ENCODE measurements around the gene DBNDD1.
"Not testable (repeated sequence)": the region's sequence is repeated elsewhere in the genome, so short reads cannot be mapped to it uniquely, and the experiment has no call there.

Gene DBNDD1

DNA sequence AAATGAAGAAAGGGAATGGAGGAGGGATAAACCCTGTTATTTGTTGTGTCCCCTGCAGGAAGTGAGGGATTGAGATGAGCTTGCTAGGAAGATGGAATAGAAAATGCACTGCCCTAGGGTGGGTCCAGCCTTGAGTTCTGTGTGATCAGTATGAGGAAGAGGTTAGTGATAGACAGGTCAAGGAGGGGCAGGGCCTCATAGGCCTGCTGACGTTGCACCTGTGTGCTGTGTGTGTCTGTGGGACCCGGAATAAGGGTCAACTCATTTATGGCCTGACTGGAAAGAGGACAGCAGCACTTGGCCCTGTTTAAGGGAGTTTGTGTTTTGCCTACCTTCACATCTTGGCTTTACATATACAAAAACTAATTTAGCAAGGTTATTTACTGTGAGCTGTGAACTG lies 44.4 kb downstream of the DBNDD1 start:
- no peak overlapping the region for H3K4me3 ChIP-seq (ENCODE audit: low read depth, low read length)
- no peak for DNase-seq (ENCODE audit: low read depth)
- TF ChIP-seq, protein P1, sequence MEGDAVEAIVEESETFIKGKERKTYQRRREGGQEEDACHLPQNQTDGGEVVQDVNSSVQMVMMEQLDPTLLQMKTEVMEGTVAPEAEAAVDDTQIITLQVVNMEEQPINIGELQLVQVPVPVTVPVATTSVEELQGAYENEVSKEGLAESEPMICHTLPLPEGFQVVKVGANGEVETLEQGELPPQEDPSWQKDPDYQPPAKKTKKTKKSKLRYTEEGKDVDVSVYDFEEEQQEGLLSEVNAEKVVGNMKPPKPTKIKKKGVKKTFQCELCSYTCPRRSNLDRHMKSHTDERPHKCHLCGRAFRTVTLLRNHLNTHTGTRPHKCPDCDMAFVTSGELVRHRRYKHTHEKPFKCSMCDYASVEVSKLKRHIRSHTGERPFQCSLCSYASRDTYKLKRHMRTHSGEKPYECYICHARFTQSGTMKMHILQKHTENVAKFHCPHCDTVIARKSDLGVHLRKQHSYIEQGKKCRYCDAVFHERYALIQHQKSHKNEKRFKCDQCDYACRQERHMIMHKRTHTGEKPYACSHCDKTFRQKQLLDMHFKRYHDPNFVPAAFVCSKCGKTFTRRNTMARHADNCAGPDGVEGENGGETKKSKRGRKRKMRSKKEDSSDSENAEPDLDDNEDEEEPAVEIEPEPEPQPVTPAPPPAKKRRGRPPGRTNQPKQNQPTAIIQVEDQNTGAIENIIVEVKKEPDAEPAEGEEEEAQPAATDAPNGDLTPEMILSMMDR (IDR thresholded peaks at IDR 0.05; ENCODE audit: insufficient read depth, low read depth, low read length, missing control alignments) = no peak

DNA sequence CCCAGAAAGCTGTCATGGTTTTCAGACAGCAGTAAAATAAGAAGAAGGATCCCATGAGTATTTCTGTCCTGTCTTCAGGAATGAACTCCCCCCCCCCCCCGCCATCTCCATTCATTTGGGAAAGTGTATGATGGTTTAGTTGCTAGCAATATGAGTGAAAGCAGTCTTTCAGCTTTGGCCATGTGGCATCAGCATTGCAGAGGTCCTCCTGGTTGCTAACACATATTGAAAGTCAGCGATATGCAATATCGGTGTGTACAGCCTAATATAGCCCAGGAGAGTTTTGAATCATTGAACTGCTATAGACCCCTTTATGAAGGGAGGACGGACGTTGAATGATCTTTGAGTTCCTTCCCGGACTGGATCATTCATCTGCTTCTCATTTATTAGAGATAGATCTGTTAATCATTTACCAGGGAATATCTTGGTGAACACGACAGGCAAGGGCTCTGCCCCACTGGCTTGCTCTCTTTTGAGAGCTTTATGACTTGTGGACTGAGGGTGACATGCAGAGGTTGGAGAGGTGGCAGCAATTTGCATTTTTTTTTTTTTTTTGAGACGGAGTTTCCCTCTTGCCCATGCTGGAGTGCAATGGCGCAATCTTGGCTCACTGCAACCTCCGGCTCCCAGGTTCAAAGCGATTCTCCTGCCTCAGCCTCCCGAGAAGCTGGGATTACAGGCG lies 45.5 kb downstream of the DBNDD1 start:
- TF ChIP-seq, protein P1 (IDR thresholded peaks at IDR 0.05; ENCODE audit: insufficient read depth, low read depth, low read length, missing control alignments) = no peak
- H3K4me3 ChIP-seq (ENCODE audit: low read depth, low read length) = peak overlapping the region; percentile 69
- DNase-seq (ENCODE audit: low read depth) = peak; percentile 50

GRCh38 chr16:89973235-89973634 lies 46.0 kb downstream of the DBNDD1 start:
- peak overlapping the region; percentile 69 for H3K4me3 ChIP-seq (ENCODE audit: low read depth, low read length)
- TF ChIP-seq, protein P1 (IDR thresholded peaks at IDR 0.05; ENCODE audit: insufficient read depth, low read depth, low read length, missing control alignments) = no peak
- no peak for DNase-seq (ENCODE audit: low read depth)

GRCh38 chr16:89972244-89973234 lies 46.7 kb downstream of the DBNDD1 start:
- TF ChIP-seq, protein P1 (IDR thresholded peaks at IDR 0.05; ENCODE audit: insufficient read depth, low read depth, low read length, missing control alignments) = no peak
- peak; percentile 96 for DNase-seq (ENCODE audit: low read depth)

DNA sequence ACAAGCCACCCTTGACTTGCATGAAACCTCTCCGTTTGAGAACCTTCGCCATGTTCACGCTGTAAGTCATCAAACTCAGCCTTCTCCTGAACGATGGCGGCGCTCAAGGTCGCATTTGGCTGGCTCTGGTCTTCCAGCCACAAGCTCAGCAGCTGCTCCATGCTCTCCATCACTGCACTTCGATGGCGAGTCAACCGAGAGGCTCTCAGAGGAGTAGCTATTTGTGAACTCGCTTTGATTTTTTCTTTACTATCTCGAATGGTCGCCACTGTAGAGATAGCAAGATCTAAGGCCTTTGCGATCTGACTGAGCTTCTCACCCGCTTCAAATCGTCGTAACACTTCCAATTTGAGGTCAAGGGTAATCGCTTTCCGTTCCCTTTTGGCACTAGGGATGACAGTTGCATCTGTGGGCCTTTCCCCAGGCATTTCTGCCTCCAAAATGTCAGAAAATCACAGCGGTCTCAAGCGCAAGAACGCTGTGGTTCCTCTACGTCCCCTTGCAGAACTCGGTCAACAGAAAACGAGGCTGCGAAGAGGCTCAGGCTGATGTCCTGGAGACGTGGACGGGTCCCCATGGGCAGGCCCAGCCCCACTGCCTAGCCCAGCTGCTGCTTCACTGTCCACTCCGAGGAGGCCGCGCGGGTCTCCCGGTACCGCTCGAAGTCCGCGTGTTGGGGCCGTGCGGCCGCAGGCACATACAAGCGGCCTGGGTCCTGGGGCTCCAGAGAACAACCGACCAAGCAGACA lies 47.6 kb downstream of the DBNDD1 start:
- TF ChIP-seq, protein P1 (IDR thresholded peaks at IDR 0.05; ENCODE audit: insufficient read depth, low read depth, low read length, missing control alignments) = no peak
- peak overlapping the region; percentile 69 for H3K4me3 ChIP-seq (ENCODE audit: low read depth, low read length)
- DNase-seq (ENCODE audit: low read depth) = peak; percentile 22

More at GRCh38 chr16:89972244-89973234, 46.7 kb downstream of the DBNDD1 start:
- peak overlapping the region; percentile 69 for H3K4me3 ChIP-seq (ENCODE audit: low read depth, low read length)

GRCh38 chr16:89969741-89970410 lies 49.4 kb downstream of the DBNDD1 start:
- DNase-seq (ENCODE audit: low read depth) = no peak
- no peak overlapping the region for H3K4me3 ChIP-seq (ENCODE audit: low read depth, low read length)
- TF ChIP-seq, protein P1 (IDR thresholded peaks at IDR 0.05; ENCODE audit: insufficient read depth, low read depth, low read length, missing control alignments) = no peak

DNA sequence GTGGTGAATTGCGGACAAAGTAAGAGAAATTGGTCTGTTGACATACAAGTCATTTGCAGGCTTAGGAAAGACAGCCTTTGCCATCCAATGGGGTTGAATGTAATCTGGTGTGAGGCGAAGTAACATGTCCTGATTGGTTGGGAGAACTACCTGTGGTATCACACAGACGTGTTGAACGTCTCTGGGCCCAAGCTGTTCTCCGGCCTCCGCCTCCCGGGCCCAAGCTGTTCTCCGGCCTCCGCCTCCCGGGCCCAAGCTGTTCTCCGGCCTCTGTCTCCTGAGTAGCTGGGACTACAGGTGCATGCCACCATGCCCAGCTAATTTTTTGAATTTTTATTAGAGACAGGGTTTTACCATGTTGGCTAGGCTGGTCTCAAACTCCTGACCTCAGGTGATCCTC lies 51.2 kb downstream of the DBNDD1 start:
- not testable (repeated sequence) for H3K4me3 ChIP-seq (ENCODE audit: low read depth, low read length); DNase-seq (ENCODE audit: low read depth)

- not testable (repeated sequence) for H3K4me3 ChIP-seq (ENCODE audit: low read depth, low read length); DNase-seq (ENCODE audit: low read depth)
Observed at GRCh38 chr16:89967436-89967835, 51.8 kb downstream of the DBNDD1 start.
